ENCODE results near the gene TMEM150A. TPM values are rescaled to one million over a fixed set of nuclear protein-coding genes. Genes with fewer than 3 reads are reported as not detected.

TMEM150A gene
- total and polyA plus RNA-seq, 9 donors: 7.0 to 27.1 (median 17.8) TPM

GRCh38 chr2:85644909-85645308 lies 42.4 kb upstream of the TMEM150A start:
- peaks cover 2% of the 10 kb centered on the region for H3K4me1 ChIP-seq (ENCODE audit: insufficient read depth)
- whole genome bisulfite sequencing, 3 donors: 91 to 96% (median 93%) methylated on average over 8 of the region's 8 CpGs
- H3K9me3 ChIP-seq: no peaks in the 10 kb centered on the region
- TF ChIP-seq POLR2A (IDR thresholded peaks at IDR 0.05) (no peak), EP300 (IDR thresholded peaks at IDR 0.05) (no peak), CTCF (IDR thresholded peaks at IDR 0.05) (no peak)
- H3K4me3 ChIP-seq: no peak overlapping the region
- H3K27ac ChIP-seq: no peak overlapping the region
- H3K27me3 ChIP-seq: no peaks in the 10 kb centered on the region
- no peak for DNase-seq
- intact Hi-C loops (cut with DNase I): loop anchor here in 1 of 4 donors (5.0 kb wide), 1 partner anchor 62 kb away; no protein-coding TSS in a partner anchor
- no peaks in the 10 kb centered on the region for H3K36me3 ChIP-seq

- H3K9me3 ChIP-seq: no peaks in the 10 kb centered on the region
- no peak overlapping the region for H3K4me3 ChIP-seq
- no peaks in the 10 kb centered on the region for H3K27me3 ChIP-seq
- H3K4me1 ChIP-seq (ENCODE audit: insufficient read depth): no peaks in the 10 kb centered on the region
- no peaks in the 10 kb centered on the region for H3K36me3 ChIP-seq
- intact Hi-C loops (cut with DNase I): loop anchor here in 1 of 4 donors (5.0 kb wide), 1 partner anchor 65 kb away; no protein-coding TSS in a partner anchor
- no peak overlapping the region for H3K27ac ChIP-seq
- TF ChIP-seq CTCF (IDR thresholded peaks at IDR 0.05): no peak
- TF ChIP-seq EP300 (IDR thresholded peaks at IDR 0.05): no peak
- TF ChIP-seq POLR2A (IDR thresholded peaks at IDR 0.05): no peak
- 87 to 95% (median 95%) methylated on average over 3 of the region's 3 CpGs for WGBS, 3 donors
- DNase-seq: no peak
These were observed 40.2 kb upstream of the TMEM150A start for GRCh38 chr2:85642725-85643124.

- Histone ChIP-seq H3K36me3 (no peaks in the 10 kb centered on the region), H3K4me1 (ENCODE audit: insufficient read depth) (peaks cover 2% of the 10 kb centered on the region), H3K4me3 (no peak overlapping the region), H3K27me3 (no peaks in the 10 kb centered on the region), H3K27ac (no peak overlapping the region), H3K9me3 (no peaks in the 10 kb centered on the region)
- WGBS, 3 donors: 11 to 24% (median 12%) methylated on average over 4 of the region's 4 CpGs
- DNase-seq: no peak
- no peak for TF ChIP-seq CTCF (IDR thresholded peaks at IDR 0.05)
- TF ChIP-seq EP300 (IDR thresholded peaks at IDR 0.05): no peak
- no peak for TF ChIP-seq POLR2A (IDR thresholded peaks at IDR 0.05)
- intact Hi-C loops (cut with DNase I): loop anchor here (5.0 to 10.0 kb wide), 7 partner anchors 37 to 439 kb away; no protein-coding TSS in a partner anchor
These were observed 33.1 kb upstream of the TMEM150A start for GRCh38 chr2:85635636-85636035.

GRCh38 chr2:85635011-85635410 lies 32.5 kb upstream of the TMEM150A start:
- H3K27ac ChIP-seq: no peak overlapping the region
- WGBS, 3 donors: 76 to 82% (median 81%) methylated on average over 8 of the region's 8 CpGs
- H3K4me1 ChIP-seq (ENCODE audit: insufficient read depth): peaks cover 2% of the 10 kb centered on the region
- H3K36me3 ChIP-seq: no peaks in the 10 kb centered on the region
- no peaks in the 10 kb centered on the region for H3K27me3 ChIP-seq
- no peak for TF ChIP-seq POLR2A (IDR thresholded peaks at IDR 0.05)
- TF ChIP-seq EP300 (IDR thresholded peaks at IDR 0.05): no peak
- TF ChIP-seq CTCF (IDR thresholded peaks at IDR 0.05): no peak
- no peak overlapping the region for H3K4me3 ChIP-seq
- DNase-seq: no peak
- no peaks in the 10 kb centered on the region for H3K9me3 ChIP-seq
- intact Hi-C loops (cut with DNase I): loop anchor here (5.0 to 10.0 kb wide), 7 partner anchors 37 to 440 kb away; no protein-coding TSS in a partner anchor
